Measurements from ENCODE around the gene LHX5.
"Not testable (repeated sequence)": the region's sequence is repeated elsewhere in the genome, so short reads cannot be mapped to it uniquely, and the experiment has no call there.

The LHX5 gene
- total RNA-seq, result 0 to 0.09 reads per million in 2 donors

- DNase-seq, result no peak
Measured at GRCh38 chr12:113471619-113472171, at the start of gene LHX5. LHX5 (minus strand) TSS chr12:113471871; CDS start chr12:113471498, 373 bp downstream.

GRCh38 chr12:113519464-113520307 is 48.0 kb upstream of the LHX5 start:
- no peak for DNase-seq

DNA sequence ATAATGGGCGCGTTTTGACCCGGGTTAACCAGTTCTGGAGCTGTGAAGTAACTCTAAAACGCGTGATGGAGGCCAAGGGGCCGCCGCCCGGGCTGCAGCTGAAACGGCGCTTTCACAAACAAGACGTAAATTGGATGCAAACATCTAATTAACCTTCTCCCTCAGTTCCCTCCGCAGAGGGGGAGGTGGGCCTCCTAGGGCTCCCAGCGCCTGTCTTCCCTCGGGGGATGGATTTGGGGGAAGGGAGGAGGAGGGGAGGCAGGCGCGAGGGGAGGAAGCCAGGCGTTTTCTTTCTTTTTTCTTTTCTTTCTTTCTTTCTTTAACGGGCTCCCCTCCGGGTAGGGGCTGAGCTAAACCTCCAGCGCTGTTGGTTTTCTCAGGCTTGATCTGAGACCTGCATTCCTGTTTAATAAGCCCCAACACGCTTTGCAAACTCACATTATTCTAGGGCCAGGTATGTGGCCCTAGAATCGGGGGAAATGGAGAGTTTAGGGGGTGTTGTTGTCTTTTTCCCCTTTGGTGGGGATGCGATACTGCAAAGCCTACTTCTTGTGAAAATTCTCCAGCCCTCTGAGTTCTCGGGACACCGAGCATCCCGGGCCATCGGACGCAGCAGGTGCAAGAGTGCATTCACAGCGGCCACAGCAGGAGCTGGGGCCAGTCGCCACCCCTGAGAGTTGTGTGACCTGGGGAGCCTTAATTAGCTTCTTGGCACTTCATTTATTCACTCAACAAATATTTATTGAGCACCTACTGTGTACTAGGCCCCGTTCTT is 43.6 kb upstream of the LHX5 start:
- DNase-seq, result no peak

- DNase-seq, result no peak
Measured at GRCh38 chr12:113514602-113515001, 42.9 kb upstream of the LHX5 start.

GRCh38 chr12:113512568-113512967 is 40.9 kb upstream of the LHX5 start:
- DNase-seq, result no peak

DNA sequence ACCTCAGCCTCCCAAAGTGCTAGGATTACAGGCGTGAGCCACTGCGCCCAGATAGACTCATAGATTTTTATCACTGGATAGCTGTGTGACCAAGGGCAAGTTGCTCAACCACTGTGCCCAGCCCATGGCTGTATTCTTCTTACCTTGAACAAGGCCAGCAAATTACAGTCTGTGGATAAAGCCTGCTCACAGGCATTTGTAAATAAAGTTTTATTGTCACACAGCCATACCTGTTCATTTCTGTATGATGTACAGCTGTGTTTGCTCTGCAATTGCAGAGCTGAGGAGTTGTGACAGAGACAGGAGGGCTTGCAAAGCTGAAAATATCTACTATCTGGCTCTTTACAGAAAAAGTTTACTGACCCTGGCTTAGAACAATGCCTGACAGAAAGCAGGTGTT is 35.2 kb upstream of the LHX5 start:
- DNase-seq, result no peak

DNA sequence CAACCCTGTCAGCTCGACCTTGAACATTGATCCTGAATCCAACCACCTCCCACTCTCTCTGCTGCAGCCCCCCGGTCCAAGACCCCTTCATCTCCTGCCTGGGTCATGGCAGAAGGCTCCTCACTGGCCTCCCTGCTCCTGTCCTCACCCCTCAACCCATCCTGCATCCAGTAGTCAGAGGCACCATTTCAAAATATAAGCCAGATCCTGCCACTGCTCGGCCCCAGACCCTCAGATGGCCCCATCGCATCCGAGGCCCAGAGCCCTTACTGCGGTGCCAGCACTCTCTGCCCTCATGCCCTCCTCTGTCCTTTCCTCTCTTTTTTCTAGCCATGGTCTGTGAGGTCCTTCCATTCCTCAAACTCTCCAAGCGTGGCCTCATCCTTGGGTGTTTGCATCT is 34.3 kb upstream of the LHX5 start:
- DNase-seq, result no peak

DNA sequence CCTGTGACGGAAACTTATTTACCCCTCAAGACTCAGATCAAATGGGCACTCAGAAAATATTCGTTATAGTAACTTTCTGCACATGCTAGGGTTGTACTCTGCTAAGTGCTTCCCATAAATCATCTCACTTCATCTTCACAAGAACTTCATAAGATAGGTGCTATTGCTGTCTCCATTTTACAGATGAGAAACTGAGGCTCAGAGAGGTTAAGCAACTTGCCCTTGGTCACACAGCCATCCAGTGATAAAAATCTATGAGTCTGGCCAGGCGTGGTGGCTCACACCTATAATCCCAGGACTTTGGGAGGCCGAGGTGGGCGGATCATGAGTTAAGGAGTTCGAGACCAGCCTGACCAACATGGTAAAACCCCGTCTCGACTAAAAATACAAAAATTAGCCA is 33.2 kb upstream of the LHX5 start:
- no peak for DNase-seq

- DNase-seq, result no peak
Measured at GRCh38 chr12:113500782-113501311, 29.2 kb upstream of the LHX5 start.

GRCh38 chr12:113500306-113500675 is 28.6 kb upstream of the LHX5 start:
- no peak for DNase-seq

GRCh38 chr12:113498490-113498889 is 26.8 kb upstream of the LHX5 start:
- no peak for DNase-seq

GRCh38 chr12:113497693-113498092 is 26.0 kb upstream of the LHX5 start:
- DNase-seq, result no peak

DNA sequence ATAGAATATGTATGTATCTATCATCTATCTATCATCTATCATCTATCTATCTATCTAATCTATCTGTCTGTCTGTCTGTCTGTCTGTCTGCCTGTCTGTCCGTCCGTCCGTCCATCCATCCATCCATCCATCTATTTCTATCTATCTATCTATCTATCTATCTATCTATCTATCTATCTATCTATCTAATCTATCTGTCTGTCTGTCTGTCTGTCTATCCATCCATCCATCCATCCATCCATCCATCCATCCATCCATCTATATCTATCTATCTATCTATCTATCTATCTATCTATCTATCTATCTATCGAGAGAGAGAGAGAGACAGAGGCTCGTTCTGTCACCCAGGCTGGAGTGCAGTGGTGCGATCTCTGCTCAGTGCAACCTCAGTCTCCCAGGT is 24.3 kb upstream of the LHX5 start:
- DNase-seq, result not testable (repeated sequence)

- no peak for DNase-seq
Measured at GRCh38 chr12:113488322-113488721, 16.7 kb upstream of the LHX5 start.

DNA sequence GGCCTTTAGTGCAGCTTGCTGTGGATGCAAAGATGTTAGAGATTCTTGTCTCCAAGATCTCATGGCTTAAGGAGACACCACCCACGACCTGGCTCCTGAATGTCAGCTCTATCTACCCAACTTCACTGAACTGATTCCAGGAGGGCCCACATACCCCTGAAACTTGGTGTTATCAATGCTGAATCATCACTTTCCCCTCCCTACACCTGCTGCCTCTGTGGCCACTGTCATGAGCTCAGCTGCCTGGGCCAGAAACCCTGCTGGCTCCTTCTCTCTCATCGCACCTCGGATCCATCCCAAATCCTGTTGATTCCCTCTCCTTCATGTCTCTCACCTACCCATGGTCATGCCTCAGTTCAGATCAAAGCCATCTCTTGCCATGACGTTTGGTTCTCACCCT is 15.1 kb upstream of the LHX5 start:
- DNase-seq, result no peak

DNA sequence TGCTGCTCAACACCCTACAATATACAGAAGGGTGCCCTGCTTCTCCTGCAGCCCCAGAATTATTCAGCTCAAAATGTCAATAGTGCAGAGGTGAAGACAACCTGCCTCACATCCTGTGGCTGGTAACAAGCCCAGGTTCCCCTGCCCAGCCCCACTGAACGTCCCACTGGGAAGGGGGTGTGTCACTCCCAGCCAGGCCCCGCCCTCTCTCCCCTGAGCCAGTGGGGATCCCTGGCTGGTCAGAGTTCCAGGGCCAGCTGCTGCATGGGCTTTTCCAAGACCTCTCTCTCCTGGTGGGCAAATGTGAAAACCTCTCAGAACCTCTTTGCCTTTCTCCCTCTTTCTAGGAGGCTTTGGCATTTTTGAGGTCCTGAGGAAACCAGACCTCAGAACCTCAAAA is 13.7 kb upstream of the LHX5 start:
- no peak for DNase-seq

DNA sequence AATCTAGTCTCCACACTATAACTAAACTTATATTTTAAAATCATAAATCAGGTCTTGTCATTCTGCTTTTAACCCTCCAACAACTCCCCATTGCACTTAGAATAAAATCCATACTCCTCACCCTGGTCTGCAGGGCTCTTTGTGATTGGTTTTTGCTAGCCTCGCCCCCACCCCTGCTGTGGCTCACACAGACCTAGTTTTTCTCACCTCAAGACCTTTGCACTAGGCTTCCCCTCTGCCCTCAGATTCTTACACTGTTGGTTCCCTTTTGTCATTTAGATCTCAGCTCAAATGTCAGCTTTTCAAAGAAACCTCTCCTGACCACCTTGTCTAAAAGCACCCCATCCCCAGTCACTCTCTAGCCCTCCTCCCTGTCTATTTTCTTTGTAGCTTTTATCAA is 10.7 kb upstream of the LHX5 start:
- DNase-seq, result no peak

DNA sequence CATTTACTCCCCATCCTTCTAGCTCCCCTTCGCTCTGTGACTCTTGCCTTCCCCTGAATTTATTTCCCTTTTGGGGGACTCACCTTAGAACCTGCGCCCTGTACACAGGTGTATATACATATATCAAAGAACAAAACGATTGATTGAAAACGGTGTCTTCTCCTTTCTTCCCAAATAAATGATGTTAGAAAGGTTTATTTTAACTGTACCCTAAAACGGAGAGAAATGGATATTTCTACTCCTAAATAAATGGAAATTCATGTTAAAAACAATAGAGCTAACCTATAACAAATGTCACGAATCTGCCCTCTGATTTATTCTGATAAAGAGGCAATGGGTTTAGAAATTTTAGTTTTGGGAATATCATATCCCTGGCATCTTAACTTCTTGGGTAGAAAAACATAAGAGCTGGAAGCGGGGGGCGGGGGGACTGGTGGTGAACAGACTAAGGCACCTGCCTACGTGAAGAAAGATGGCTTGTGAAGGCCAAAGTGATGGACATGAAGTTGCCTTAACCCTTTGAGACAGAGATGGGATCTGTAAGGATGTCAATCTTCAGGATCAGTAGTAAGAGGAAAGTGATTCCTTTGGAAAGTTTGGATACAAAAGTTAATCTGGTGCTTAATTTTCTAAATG is 8.8 kb upstream of the LHX5 start:
- no peak for DNase-seq

GRCh38 chr12:113479590-113480335 is 8.1 kb upstream of the LHX5 start:
- DNase-seq, result no peak

DNA sequence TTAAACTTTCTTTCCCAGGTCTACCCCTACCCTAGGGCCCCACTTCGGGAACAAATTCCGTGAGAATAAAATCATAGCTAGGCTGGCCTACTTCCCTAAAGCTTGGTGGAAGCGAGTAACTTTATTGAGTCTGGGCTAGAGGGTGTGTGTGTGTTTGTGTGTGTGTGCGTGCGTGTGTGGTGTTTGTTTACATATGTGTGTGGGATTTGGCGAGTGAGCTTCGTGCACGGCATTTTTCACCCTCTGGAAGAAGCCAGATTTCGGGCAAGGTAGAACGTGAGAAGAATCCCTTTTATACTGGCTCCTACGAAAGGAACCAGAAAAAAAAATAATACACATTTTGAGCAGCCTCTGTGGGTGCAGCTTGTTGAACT is 7.5 kb upstream of the LHX5 start:
- no peak for DNase-seq

- no peak for DNase-seq
Measured at GRCh38 chr12:113478351-113479011, 6.8 kb upstream of the LHX5 start.

- no peak for DNase-seq
Measured at GRCh38 chr12:113477842-113478215, 6.2 kb upstream of the LHX5 start.
